BJ (cell line): ENCODE results near the gene PGC. TPM values are rescaled to one million over a fixed set of nuclear protein-coding genes. Genes with fewer than 3 reads are reported as not detected.
"Not testable (repeated sequence)": the region's sequence is repeated elsewhere in the genome, so short reads cannot be mapped to it uniquely, and the experiment has no call there.

Experiments used
- CTCF ChIA-PET: fragments of 350-600 bp; formaldehyde crosslinking; extraction: SDS; loops from one replicate; lab custom pipeline; 2021; ENCODE audit warnings: antibody characterized with exemption, inconsistent platforms; lab: Yijun Ruan, JAX
- POLR2A ChIA-PET: fragments of 300-600 bp; sonication (Branson Sonifier 250); formaldehyde crosslinking; extraction: SDS; loops from one replicate; lab custom pipeline; 2021; ENCODE audit warnings: antibody characterized with exemption; lab: Charles Lee
- DNase-seq: peaks from one replicate; pipeline ENCODE4 v3.0.0-alpha.2; 2011; ENCODE audit warnings: low read depth
- H3K27me3 ChIP-seq: 2 replicates; pipeline ENCODE4 v1.6.0; 2011; ENCODE audit warnings: low read length; ENCODE audit not compliant: control insufficient read depth, insufficient read depth
- H3K36me3 ChIP-seq: 2 replicates; pipeline ENCODE4 v1.5.1; 2011; ENCODE audit warnings: low read length; ENCODE audit not compliant: control insufficient read depth, insufficient read depth
- H3K4me3 ChIP-seq: 2 replicates; pipeline ENCODE4 v1.5.1; 2011; ENCODE audit warnings: low read depth, mild to moderate bottlenecking, control low read depth, low read length
- polyA plus RNA-seq: library from polyadenylated mRNA; depleted of rRNA; stranded (reverse); fragments of >200 nt; gene quantifications from 2 replicates; pipeline ENCODE4 v1.2.3, GENCODE V29; 2011
- TF ChIP-seq, protein P1 (sequence below): IDR thresholded peaks from 2 replicates; pipeline ENCODE4 v1.5.1; 2011; ENCODE audit warnings: low read depth, mild to moderate bottlenecking, control low read depth, inconsistent platforms, low read length, moderate library complexity; ENCODE audit not compliant: insufficient read depth

PGC gene
- polyA plus RNA-seq, 1 experiment: not detected

DNA sequence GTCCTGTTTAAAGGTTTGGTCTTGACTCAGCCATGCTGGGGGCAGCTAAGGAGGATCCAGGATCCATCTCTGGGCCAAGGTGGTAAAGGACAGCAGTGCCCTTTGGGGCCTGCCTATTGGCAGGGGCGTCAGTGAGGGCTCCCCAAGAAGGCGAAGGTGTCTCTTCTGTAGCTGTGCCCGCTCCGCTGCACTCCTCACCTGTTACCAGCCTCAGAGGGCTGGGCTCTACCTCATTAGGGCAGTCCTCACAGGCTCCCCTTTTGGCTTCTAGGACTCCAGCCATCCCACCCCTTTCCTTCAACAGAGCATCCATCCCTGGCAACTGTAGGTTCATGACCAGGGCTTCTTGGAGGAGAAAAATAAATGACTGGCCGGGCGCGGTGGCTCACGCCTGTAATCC, 22.2 kb upstream of the PGC start:
- no peak overlapping the region for H3K4me3 ChIP-seq
- TF ChIP-seq, protein P1, sequence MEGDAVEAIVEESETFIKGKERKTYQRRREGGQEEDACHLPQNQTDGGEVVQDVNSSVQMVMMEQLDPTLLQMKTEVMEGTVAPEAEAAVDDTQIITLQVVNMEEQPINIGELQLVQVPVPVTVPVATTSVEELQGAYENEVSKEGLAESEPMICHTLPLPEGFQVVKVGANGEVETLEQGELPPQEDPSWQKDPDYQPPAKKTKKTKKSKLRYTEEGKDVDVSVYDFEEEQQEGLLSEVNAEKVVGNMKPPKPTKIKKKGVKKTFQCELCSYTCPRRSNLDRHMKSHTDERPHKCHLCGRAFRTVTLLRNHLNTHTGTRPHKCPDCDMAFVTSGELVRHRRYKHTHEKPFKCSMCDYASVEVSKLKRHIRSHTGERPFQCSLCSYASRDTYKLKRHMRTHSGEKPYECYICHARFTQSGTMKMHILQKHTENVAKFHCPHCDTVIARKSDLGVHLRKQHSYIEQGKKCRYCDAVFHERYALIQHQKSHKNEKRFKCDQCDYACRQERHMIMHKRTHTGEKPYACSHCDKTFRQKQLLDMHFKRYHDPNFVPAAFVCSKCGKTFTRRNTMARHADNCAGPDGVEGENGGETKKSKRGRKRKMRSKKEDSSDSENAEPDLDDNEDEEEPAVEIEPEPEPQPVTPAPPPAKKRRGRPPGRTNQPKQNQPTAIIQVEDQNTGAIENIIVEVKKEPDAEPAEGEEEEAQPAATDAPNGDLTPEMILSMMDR: no peak
- no peaks in the 10 kb centered on the region for H3K27me3 ChIP-seq
- CTCF ChIA-PET: interaction anchor here (1.3 to 2.1 kb wide), 3 partner anchors 7 to 401 kb away, joined by 4 to 7 read pairs (median 6); no protein-coding TSS in a partner anchor
- POLR2A ChIA-PET: no interaction called here
- no peak for DNase-seq
- H3K36me3 ChIP-seq: peaks cover 16% of the 10 kb centered on the region

DNA sequence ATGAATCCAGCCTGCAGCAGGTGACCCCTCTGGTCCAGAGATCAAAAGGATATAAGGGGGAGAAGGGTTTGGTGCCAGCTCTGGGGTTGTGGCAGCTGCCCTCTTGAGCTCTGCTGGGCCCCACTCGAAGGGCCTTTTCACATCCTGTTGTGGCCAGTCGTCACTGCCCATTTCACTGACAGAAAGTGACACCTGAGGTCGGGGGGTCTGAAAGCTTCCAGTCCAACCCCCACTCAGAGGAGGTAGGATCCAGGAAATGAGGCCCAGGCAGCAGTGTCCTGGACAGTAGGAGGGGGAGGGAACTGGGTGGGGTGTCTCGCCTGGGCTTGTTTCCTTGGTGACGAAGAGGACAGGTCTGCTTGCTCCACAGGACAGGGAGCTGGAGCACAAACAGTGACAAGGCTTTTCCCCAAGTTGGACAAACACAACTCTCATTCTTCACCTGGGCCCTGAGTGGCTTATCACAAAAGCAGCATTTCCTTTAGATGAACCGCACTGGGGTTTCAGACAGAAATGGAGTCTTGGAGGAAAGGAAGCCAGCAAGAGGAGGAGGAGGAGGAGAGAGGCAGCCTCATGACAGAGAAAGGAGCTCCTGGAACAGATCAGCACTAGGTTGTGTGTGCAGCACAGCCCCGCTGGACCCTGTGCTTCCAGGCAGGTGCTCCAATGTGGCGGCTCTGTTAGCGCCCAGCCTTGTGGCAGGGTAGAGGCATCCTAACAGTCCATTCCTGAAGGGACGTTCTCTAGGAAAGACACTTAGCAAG, 21.5 kb upstream of the PGC start:
- Histone ChIP-seq H3K27me3 (no peaks in the 10 kb centered on the region), H3K36me3 (peaks cover 15% of the 10 kb centered on the region), H3K4me3 (no peak overlapping the region)
- TF ChIP-seq, protein P1: no peak
- ChIA-PET POLR2A (no interaction called here), CTCF (interaction anchor here (0.8 to 2.1 kb wide), 6 partner anchors 8 to 401 kb away, joined by 3 to 9 read pairs (median 5); partner anchors contain the start of genes TFEB and TOMM6)
- no peak for DNase-seq

DNA sequence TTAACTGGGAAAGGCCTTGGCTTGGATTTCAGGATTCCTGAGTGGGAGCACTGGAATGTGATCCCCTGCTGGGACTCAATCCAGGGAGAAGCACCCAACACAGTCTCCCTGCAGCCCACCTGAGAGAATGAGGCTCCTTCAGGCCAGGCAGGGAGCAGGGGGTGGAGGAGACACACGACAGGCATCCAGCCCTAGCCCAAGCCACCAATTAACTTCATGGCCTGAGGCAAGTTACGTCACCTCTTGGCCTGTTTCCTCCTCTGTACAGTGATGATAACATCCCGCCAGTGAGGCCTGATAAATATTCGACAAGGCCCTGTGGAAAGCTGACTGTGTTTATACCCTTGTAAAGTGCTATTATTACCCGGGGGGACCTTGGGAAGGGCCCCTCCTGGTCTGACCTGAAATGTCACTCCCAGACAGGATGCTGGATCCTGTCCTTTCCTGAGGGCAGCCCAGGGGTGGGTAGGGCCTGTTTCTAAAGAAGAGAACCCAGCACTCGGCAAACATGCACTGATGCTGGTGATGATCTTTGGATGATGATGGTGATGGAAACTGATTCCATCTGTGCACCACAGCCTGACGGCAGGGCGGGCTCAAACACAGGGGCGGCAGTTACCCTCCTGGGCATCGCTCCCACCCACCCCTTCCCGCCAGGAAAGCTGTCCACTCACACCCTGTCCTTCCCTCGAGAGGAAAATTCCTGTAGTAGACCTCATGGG, 20.1 kb upstream of the PGC start:
- DNase-seq: peak; percentile 80
- TF ChIP-seq, protein P1: no peak
- ChIA-PET CTCF (interaction anchor here (0.8 to 2.1 kb wide), 6 partner anchors 10 to 399 kb away, joined by 3 to 9 read pairs (median 4); partner anchors contain the start of genes TFEB and TOMM6), POLR2A (no interaction called here)
- H3K27me3 ChIP-seq: no peaks in the 10 kb centered on the region
- no peak overlapping the region for H3K4me3 ChIP-seq
- peaks cover 10% of the 10 kb centered on the region for H3K36me3 ChIP-seq

DNA sequence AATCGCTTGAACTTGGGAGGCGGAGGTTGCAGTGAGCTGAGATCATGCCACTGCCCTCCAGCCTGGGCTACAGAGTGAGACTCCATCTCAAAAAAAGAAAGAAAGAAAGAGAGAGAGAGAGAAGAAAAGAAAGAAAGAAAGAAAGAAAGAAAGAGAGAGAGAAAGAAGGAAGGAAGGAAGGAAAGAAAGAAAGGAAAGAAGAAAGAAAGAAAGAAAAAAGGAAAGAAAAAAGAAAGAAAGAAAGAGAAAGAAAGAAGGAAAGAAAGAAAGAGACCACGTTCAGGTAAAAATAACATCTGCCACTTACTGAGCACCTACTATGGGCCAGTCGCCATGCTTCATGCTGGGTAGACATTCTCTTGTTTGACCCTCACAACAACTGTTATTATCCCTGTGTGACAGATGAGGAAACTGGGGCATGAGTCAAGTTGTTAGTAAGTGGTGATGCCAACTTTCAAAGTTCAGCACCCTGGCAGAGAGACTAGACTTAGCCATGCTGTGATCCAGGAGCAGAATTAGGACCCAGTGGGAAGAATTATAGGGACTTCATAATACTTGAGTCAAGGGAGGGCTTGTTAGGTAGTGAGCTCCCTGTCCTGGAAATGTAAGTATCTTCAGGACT, 19.0 kb upstream of the PGC start:
- H3K4me3 ChIP-seq, H3K27me3 ChIP-seq, POLR2A ChIA-PET, H3K36me3 ChIP-seq, DNase-seq: not testable (repeated sequence)
- CTCF ChIA-PET: interaction anchor here (0.7 to 2.0 kb wide), 5 partner anchors 10 to 398 kb away, joined by 3 to 4 read pairs (median 3); no protein-coding TSS in a partner anchor

DNA sequence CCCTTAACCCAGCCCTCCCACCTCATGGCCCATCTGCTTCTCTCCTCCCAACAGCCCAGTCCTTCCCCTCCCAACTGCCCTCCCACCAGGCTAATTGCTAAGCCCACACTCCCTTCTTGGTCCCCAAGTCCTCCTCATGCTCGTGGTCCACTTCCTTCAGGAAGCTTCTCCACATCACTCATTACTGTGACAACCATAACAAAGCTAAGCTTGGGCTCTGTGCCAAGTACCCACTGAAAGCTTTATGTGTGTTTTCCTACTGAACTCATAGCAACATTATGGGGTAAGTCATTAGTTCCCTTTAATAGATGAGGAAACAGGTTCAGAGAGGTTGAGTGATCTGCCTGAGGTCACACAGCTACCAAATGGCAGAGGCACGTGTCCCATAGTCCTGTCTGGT, 16.3 kb upstream of the PGC start:
- H3K4me3 ChIP-seq: no peak overlapping the region
- no peaks in the 10 kb centered on the region for H3K36me3 ChIP-seq
- no peak for DNase-seq
- POLR2A ChIA-PET: no interaction called here
- TF ChIP-seq, protein P1: no peak
- CTCF ChIA-PET: interaction anchor here (1.0 to 2.0 kb wide), 6 partner anchors 9 to 395 kb away, joined by 3 to 7 read pairs (median 6); partner anchors contain the start of gene TFEB
- H3K27me3 ChIP-seq: peaks cover 1% of the 10 kb centered on the region; the same call in 1 of the 2 replicates
